Effector CD4-positive, alpha-beta T cell (primary cell): Measurements from ENCODE around the gene PAPSS2. TPM values are rescaled to one million over a fixed set of nuclear protein-coding genes. Genes with fewer than 3 reads are reported as not detected.
"Not testable (repeated sequence)": the region's sequence is repeated elsewhere in the genome, so short reads cannot be mapped to it uniquely, and the experiment has no call there.

ENCODE experiments used
- DNase-seq: peaks from one replicate; pipeline ENCODE4 v3.0.0-alpha.2; 2020
- total RNA-seq: gene quantifications from one replicate; lab custom pipeline; 2026; lab: John Stamatoyannopoulos, UW

PAPSS2 gene
- not detected for total RNA-seq

GRCh38 chr10:87659571-87660483 lies at the start of gene PAPSS2:
PAPSS2 (plus strand) TSS chr10:87659878; CDS start chr10:87659982, 104 bp downstream.
- DNase-seq, result no peak

DNA sequence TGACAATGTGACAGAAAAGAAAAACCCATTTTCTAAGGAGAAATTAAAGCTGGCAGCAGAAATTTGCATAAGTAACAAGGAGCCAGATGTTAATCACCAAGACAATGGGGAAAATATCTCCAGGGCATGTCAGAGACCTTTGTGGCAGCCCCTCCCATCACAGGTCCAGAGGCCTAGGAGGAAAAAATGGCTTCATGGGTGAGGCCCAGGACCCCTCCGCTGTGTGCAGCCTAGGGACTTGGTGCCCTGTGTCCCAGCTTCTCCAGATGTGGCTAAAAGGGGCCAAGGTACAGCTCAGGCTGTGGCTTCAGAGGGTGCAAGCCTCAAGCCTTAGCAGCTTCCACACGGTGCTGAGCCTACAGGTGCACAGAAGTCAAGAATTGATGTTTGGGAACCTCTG lies 48.3 kb upstream of the PAPSS2 start:
- not testable (repeated sequence) for DNase-seq

DNA sequence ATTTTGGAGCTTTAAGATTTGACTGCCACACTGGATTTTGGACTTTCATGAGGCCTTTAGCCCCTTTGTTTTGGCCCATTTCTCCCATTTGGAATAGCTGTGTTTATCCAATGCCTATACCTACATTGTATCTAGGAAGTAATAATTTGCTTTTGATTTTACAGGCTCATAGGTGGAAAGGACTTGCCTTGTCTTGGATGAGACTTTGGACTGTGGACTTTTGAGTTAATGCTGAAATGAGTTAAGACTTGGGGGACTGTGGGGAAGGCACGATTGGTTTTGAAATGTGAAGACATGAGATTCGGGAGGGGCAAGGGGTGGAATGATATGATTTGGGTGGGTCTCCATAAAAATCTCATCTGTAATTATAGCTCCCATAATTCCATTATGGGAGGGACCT lies 47.6 kb upstream of the PAPSS2 start:
- DNase-seq, result no peak

GRCh38 chr10:87613751-87614150 lies 45.9 kb upstream of the PAPSS2 start:
- DNase-seq, result no peak

DNA sequence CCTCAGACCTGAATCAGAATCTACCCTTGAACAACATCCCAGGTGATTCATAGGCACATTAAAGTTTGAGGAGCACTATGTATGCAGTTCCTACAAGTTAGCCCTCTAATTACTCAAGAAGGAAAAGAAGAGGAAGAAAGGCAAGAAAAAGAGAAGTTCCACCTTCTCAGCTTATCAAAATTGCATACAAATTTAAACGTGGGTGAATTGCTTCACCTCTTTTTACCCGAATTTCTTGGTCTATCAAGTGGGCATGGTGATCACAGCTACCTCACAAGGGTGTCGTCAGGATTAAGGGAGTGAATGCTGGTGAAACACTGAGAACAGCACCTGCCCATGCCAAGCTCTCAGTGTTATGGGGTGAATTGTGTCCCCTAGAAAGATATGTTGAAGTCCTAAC lies 43.8 kb upstream of the PAPSS2 start:
- DNase-seq, result no peak

DNA sequence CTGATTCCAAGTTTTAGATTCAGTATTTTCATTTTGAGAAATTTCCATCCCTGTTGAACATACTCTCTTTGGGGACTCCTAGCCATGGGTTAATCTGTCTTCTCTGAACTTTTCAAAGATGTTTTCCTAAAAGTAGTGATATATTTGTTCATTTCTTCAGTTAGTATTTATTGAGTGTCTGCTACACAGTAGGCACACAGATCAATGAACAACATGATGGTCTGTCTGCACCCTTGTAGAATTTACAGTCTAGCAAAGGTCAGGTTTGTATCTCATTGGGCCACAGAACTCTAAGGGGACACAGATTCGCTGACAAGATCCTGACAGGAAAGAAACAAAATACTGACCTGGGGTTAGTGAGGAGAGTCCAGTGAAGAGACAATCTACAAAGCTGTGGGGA lies 42.2 kb upstream of the PAPSS2 start:
- DNase-seq, result no peak

DNA sequence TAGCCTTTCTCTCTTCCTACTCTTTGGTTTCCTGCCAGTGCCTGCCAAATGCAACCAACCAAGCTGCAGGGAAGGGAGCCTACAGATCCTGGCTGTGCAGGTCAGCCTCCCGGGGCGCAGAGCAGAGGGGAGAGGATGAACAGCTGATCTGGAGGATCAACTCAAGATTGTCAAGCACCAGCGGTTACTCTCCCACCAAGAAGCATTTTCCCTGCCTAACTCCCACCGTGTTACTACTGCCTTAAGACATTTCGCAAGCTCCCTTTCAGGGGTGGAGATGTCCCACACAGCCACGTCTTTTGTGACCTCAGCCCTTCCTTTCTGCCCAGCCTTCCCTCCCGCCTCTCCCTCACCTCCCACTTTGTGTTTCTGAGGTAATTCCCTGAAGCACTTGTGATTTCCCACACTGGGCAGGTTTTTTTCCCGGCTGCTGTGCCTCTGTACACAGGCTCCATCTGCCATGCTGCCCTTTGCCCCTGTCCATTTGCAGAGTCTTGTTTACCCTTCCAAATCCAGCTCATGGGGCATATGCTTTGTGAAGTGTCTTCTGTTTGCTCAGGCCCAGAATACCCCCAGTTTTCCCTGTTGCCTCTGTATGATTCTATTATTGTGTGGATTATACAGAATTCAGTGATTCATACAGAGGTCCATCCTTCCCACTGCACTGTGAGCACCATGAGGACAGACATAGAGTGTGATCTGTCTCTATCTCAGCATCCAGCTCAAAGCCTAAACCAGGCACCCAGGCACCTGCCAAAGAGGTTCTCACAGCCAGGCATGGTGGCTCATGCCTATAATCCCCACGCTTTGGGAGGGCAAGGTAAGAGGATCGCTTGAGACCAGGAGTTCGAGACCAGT lies 40.9 kb upstream of the PAPSS2 start:
- DNase-seq, result no peak

DNA sequence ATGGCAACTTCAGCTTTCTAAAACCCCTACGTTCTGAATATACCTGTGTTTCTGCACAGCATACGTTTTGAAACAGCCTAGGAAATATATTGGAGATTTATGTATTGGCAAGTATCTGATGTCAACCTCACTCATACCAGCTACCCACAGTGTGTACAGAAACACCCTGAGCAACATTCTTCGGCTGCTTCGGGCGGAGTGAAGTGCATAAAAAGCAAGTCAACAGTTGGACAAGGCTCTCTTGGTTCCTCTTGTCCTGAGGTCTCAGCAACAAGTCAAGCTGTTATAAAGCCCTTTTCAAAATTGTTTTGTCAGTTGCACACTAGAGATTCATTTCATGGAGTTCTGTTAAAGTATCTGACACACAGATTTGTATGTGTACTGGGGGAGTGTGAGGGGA lies 40.0 kb upstream of the PAPSS2 start:
- no peak for DNase-seq

DNA sequence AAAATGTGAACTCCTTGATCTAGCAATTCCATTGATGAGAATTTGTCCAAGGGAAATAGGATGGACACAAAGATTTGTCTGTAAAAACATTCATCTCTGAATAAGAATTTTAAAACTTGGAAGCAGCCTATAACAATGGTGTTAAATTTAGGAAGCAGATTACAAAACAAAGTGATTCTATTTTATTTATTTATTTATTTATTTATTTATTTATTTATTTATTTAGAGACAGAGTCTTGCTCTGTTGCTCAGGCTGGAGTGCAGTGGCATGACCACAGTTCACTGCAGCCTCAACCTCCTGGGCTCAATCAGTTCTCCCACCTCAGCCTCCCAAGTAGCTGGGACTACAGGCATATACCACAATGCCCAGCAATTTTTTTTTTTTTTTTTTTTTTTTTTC lies 38.2 kb upstream of the PAPSS2 start:
- DNase-seq, result not testable (repeated sequence)

DNA sequence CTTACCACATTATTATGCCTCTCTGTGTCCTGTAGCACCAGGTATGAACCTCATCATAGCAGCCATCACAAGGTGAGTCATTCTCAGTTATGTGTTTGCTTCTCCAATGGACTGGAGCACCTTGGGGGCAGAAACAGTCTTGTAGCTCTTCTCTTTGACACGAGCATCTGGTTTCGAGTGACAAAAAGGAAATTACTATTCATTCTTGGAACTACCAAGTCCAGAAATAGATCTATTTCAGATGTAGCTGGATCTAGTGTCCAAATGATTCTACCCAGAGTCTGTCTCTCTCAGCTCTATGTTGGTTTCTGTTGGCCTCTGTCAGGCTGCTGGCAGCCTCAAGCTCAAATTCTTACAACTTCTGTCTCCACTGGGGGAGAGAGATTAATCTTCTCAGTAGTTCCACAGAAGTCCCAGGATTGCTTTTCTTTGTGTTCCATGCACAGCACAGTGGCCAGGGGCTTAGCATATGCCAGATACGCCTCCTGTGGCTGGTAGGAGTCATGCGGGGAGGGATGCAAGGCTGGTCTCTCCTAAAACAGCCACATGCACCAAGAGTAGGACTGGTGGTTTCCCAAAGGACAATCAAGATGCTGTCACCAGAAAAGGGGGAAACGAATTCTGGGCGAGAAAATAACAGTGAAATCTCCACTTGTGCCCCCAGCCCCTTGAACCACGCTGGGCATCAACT lies 37.2 kb upstream of the PAPSS2 start:
- no peak for DNase-seq

DNA sequence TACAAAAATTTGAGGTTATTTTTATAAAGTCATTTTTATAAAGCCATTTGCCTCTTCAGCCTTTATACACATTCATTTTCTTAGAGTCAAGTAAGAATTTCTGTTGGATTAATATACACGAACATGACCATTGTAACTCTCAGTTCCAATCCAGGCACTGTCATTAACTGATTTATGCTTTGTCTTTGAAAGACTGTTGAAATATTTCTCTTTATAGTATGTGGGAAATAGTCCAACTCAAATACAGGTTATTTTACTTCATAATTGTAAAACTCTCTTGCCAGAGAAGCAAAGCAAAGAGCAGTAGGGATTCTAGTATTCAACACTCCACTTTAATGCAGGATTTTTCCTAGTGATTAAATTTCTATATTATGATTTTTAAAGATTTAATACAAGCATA lies 36.5 kb upstream of the PAPSS2 start:
- no peak for DNase-seq

DNA sequence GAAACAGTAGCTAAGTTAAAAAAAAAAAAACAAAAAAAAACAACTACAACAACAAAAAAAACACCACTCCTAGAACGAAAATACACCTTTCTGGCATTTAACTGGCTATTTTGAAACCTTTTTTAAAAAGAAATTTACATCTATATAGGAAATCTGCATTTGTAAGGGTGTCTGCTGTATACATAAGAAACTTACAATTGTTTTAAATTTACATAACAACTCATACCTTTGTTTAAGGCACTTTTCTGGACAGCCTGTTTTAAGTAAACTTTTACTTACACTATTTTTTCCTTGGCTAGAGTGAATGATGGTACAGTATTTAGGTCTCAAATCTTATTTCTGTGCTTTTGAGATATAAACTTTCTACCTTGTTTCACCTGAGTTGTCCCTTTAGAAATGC lies 34.0 kb upstream of the PAPSS2 start:
- no peak for DNase-seq

- DNase-seq, result no peak
Measured at GRCh38 chr10:87626422-87626892, 33.2 kb upstream of the PAPSS2 start.

- DNase-seq, result no peak
Measured at GRCh38 chr10:87630171-87630570, 29.5 kb upstream of the PAPSS2 start.

DNA sequence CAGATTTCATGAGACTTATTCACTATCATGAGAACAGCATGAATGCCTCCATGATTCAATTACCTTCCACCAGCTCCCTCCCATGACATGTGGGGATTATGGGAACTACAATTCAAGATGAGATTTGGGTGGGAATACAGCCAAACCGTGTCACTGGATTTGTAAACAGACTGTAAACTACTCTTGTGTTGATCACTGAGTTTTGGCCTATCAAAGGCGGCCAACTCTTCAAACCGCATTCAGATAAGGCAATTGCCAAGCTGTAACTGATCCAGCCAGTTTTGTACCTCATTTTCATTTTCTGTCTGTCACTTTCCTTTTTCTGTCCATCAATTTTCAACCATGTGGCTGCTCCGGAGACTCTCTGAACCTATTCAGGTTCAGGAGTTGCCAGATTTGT lies 27.2 kb upstream of the PAPSS2 start:
- no peak for DNase-seq

DNA sequence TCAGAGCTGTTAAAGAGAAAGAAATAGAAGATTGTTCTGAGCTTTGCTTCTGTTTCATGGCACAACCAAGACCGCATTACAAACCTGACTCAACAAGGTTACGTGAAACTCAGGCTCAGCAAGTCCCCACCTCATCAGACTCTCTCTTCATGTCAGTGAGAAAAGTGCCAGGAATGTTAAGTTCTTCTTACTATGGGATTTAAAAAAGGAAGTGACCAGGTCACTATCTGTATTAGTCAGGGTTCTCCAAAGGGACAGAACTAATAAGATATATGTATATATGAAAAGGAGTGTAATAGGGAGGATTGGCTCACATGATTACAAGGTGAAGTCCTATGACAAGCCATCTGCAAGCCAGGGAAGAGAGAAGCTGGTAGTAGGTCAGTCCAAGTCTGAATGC lies 25.4 kb upstream of the PAPSS2 start:
- no peak for DNase-seq

- DNase-seq, result no peak
Measured at GRCh38 chr10:87635498-87636312, 24.0 kb upstream of the PAPSS2 start.

GRCh38 chr10:87636313-87636915 lies 23.3 kb upstream of the PAPSS2 start:
- DNase-seq, result no peak

- no peak for DNase-seq
Measured at GRCh38 chr10:87639493-87639892, 20.2 kb upstream of the PAPSS2 start.

- DNase-seq, result no peak
Measured at GRCh38 chr10:87640043-87640442, 19.6 kb upstream of the PAPSS2 start.

GRCh38 chr10:87642486-87642885 lies 17.2 kb upstream of the PAPSS2 start:
- DNase-seq, result no peak

- DNase-seq, result no peak
Measured at GRCh38 chr10:87642988-87643387, 16.7 kb upstream of the PAPSS2 start.
